GM21717 (cell line): ENCODE results near the gene TOP1.

Experiments used
- ATAC-seq: cut with Tn5 transposase; IDR thresholded peaks from one replicate; pipeline ENCODE4 v1.9.1; 2021; ENCODE audit warnings: mild to moderate bottlenecking, moderate library complexity; ENCODE audit not compliant: unreplicated experiment

The TOP1 gene

GRCh38 chr20:41140226-41141133 is 111.9 kb downstream of the TOP1 start:
- ATAC-seq, result no peak

- ATAC-seq, result no peak
Observed at GRCh38 chr20:41141153-41141815, 112.7 kb downstream of the TOP1 start.

GRCh38 chr20:41142245-41142644 is 113.6 kb downstream of the TOP1 start:
- ATAC-seq, result no peak

GRCh38 chr20:41142919-41143318 is 114.3 kb downstream of the TOP1 start:
- ATAC-seq, result no peak

- no peak for ATAC-seq
Observed at GRCh38 chr20:41143354-41143753, 114.7 kb downstream of the TOP1 start.

- ATAC-seq, result no peak
Observed at GRCh38 chr20:41145317-41145716, 116.7 kb downstream of the TOP1 start.

GRCh38 chr20:41145821-41146620 is 117.4 kb downstream of the TOP1 start:
- ATAC-seq, result no peak

GRCh38 chr20:41147767-41148191 is 119.2 kb downstream of the TOP1 start:
- ATAC-seq, result no peak

GRCh38 chr20:41148942-41149341 is 120.3 kb downstream of the TOP1 start:
- no peak for ATAC-seq

- no peak for ATAC-seq
Observed at GRCh38 chr20:41150664-41151063, 122.0 kb downstream of the TOP1 start.

- no peak for ATAC-seq
Observed at GRCh38 chr20:41151134-41151869, 122.7 kb downstream of the TOP1 start.

GRCh38 chr20:41152108-41152757 is 123.6 kb downstream of the TOP1 start:
- ATAC-seq, result no peak

GRCh38 chr20:41154436-41155176 is 126.0 kb downstream of the TOP1 start:
- ATAC-seq, result no peak

- no peak for ATAC-seq
Observed at GRCh38 chr20:41155261-41155660, 126.6 kb downstream of the TOP1 start.

- ATAC-seq, result no peak
Observed at GRCh38 chr20:41158082-41158625, 129.5 kb downstream of the TOP1 start.

GRCh38 chr20:41159547-41159946 is 130.9 kb downstream of the TOP1 start:
- no peak for ATAC-seq

- ATAC-seq, result no peak
Observed at GRCh38 chr20:41160686-41161085, 132.1 kb downstream of the TOP1 start.

GRCh38 chr20:41161886-41162285 is 133.3 kb downstream of the TOP1 start:
- ATAC-seq, result no peak

- ATAC-seq, result no peak
Observed at GRCh38 chr20:41162396-41162795, 133.8 kb downstream of the TOP1 start.
